ENCODE results near the gene COPG2.

COPG2 gene

DNA sequence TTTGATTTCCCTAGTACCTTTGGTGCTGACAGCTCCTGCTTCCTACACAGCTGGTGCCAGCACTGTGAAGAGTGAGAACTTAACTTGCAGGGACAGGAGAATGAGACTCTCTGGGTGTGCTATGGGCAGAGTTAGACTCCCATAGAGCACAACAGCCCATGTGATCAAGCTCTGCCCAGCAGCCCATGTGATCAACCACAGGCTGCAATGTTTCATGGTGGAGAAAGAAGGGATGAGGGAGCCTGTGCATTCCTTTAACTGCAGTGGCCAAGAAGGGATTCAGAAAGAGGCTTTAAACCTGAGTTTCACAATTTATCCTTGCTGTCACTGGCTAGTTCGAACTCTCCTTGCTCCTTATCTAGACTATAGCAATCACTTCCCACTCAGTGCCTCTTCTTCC is 186.7 kb downstream of the COPG2 start:
- no peak overlapping the region for H3K4me3 ChIP-seq (ENCODE audit: low read length)
- DNase-seq (ENCODE audit: low read depth) = no peak

DNA sequence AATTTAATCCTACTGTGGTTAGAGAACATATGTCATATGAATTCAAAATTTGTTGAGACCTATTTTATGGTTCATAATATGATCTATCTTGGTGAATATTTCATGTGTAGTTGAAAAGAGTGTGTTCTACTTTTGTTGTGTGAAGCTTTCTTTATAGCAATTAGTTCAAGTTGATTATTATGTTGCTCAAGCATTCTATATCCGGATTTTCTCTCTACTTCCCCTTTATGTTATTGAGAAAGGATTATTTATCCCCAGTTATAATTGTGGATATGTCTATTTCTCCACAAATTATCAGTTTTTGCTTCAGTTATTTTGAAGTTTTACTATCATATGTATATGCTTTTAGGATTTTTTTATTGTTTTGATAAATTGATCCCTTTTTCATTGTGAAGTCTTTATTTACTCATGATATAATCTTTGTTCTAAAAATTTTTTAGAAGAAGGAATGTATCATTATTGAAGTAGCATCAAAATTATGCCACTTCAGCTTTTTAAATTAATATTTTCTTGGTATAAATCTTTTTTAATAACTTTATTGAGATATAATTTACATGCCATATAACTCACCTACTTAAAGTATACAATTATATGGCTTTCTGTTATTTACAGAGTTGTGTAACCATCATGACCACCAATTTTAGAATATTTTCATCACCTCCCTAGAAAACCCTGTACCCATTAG is 188.7 kb downstream of the COPG2 start:
- TF ChIP-seq, protein P1, sequence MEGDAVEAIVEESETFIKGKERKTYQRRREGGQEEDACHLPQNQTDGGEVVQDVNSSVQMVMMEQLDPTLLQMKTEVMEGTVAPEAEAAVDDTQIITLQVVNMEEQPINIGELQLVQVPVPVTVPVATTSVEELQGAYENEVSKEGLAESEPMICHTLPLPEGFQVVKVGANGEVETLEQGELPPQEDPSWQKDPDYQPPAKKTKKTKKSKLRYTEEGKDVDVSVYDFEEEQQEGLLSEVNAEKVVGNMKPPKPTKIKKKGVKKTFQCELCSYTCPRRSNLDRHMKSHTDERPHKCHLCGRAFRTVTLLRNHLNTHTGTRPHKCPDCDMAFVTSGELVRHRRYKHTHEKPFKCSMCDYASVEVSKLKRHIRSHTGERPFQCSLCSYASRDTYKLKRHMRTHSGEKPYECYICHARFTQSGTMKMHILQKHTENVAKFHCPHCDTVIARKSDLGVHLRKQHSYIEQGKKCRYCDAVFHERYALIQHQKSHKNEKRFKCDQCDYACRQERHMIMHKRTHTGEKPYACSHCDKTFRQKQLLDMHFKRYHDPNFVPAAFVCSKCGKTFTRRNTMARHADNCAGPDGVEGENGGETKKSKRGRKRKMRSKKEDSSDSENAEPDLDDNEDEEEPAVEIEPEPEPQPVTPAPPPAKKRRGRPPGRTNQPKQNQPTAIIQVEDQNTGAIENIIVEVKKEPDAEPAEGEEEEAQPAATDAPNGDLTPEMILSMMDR (IDR thresholded peaks at IDR 0.05; ENCODE audit: insufficient read depth, low read depth, low read length, missing control alignments) = no peak
- no peak for DNase-seq (ENCODE audit: low read depth)
- H3K4me3 ChIP-seq (ENCODE audit: low read length) = no peak overlapping the region

More for the DNA sequence above, 186.7 kb downstream of the COPG2 start:
- TF ChIP-seq, protein P1 (IDR thresholded peaks at IDR 0.05; ENCODE audit: insufficient read depth, low read depth, low read length, missing control alignments) = no peak

DNA sequence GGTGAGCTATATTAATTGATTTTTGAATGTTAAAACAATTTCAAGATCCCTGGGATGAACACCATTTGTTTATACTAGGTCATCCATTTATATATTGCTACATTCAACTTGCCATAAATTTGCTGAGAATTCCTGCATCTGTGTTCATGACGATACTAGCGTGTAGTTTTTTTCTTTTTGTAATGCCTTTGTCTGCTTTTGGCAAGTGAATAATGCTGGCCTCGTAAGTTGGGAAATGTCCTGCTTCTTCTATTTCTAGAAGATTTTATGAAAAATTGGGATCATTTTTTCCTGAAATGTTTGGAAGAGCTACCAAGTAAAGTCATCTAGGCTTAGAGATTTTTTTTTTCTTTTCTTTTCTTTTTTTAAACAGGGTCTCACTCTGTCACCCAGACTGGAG is 189.6 kb downstream of the COPG2 start:
- no peak for DNase-seq (ENCODE audit: low read depth)
- TF ChIP-seq, protein P1 (IDR thresholded peaks at IDR 0.05; ENCODE audit: insufficient read depth, low read depth, low read length, missing control alignments) = no peak
- H3K4me3 ChIP-seq (ENCODE audit: low read length) = no peak overlapping the region

DNA sequence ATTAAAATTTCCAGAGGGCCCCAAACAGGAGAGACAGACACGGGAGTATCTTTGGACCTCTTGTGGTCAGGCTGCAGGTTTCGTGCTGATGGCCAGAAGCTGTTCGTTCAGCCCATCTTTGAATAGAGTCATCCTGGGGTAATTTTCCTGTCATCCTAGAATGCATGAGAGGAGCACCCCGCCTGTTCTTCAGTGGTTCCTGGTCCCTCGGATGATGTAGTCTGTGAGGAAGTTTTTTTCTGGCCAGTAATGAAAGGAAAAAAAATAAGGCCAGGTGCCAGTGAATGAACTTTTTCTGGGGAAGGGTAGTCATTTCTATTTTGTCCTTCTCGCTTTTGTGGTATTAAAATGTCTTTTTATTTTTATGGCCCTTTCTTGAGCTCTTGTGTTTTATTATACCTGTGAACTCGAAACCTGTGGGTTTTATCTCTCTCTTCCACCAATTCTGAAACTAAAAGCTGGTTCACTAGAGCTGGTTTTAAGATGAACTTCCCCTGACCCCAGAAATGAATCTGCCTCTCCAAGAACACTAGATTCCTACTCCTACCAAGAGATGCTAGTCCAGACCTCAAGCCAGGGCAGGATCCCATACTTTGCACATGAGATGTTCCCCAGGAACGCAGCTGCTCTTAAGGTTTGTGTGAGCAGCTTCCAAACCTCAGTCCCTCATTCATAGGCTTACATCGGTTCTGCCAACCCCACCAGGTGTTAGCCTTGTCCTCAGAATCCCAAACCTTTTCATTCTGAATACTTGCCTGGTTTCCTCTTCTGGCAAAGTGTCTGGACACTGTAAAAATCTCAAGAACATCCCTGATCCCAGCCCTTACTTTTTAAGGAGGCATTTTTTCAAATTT is 192.0 kb downstream of the COPG2 start:
- DNase-seq (ENCODE audit: low read depth) = no peak

DNA sequence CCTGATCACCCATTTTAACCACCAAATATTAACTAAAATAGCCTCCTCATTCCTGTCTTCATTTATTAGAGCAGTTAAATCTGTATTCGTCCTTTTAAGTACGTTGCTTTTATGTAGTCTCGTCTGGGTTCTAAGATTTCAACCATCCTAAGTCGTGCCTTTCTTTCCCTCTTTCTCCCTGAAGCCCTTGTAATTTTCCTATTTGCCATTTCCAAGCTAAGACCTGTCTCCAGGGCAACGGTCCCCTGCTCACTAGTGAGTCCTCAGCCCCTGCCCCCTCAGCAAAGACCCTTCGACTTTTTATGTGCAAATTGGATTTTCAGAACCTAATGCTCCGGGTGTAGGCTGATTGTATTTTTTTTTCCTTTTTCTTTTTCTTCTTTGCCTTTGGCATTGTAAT is 192.8 kb downstream of the COPG2 start:
- DNase-seq (ENCODE audit: low read depth) = no peak
- H3K4me3 ChIP-seq (ENCODE audit: low read length) = no peak overlapping the region
- TF ChIP-seq, protein P1 (IDR thresholded peaks at IDR 0.05; ENCODE audit: insufficient read depth, low read depth, low read length, missing control alignments) = no peak

More for the DNA sequence above, 192.0 kb downstream of the COPG2 start:
- no peak overlapping the region for H3K4me3 ChIP-seq (ENCODE audit: low read length)
- TF ChIP-seq, protein P1 (IDR thresholded peaks at IDR 0.05; ENCODE audit: insufficient read depth, low read depth, low read length, missing control alignments) = no peak

DNA sequence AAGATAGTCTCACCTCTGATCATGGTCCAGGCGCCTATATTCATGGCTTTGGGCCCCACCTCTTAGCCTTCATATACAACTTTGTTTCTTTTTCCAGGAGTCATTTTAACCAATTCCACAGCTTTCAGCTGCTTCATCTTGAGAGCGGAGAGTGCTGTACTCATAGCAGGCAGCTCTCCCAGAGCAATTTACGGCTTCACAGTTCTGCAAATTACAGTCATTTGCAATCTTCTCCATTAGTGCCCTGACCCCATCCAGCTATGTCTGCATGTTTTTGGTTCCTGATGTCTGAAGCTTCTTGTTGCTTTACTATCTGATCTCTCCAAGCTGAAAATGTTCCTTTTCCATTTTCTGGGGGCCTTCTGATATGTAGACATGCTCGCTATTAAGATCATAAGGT is 194.7 kb downstream of the COPG2 start:
- TF ChIP-seq, protein P1 (IDR thresholded peaks at IDR 0.05; ENCODE audit: insufficient read depth, low read depth, low read length, missing control alignments) = no peak
- DNase-seq (ENCODE audit: low read depth) = no peak
- H3K4me3 ChIP-seq (ENCODE audit: low read length) = no peak overlapping the region

All from epithelial cell of esophagus (primary cell).